HCT116 (cell line): ENCODE data around the gene LRRC3. TPM values are rescaled to one million over a fixed set of nuclear protein-coding genes. Genes with fewer than 3 reads are reported as not detected.

Experiments used
- ATAC-seq: fragments of 200-7000 bp; cut with Tn5 transposase; 2 replicates; pipeline ENCODE4 v1.9.1; 2020; ENCODE audit warnings: mild to moderate bottlenecking, moderate library complexity
- BruUV-seq: library from RNA; stranded (reverse); fragments of 400-500 nt; replicated peaks from 2 replicates; lab custom pipeline; 2021; lab: Mats Ljungman, UMichigan
- CTCF ChIA-PET: fragments of 300-600 bp; sonication (Branson Sonifier 250); formaldehyde crosslinking; loops from one replicate; lab custom pipeline; 2021; ENCODE audit warnings: antibody characterized with exemption; lab: Charles Lee
- POLR2A ChIA-PET: fragments of 300-600, 350-600 bp; sonication (Branson Sonifier 250); formaldehyde crosslinking; loops from one replicate; lab custom pipeline; 2021; ENCODE audit warnings: antibody characterized with exemption; lab: Charles Lee
- RAD21 ChIA-PET, 2 experiments: fragments of 300-600 bp; sonication (Branson Sonifier 250); formaldehyde crosslinking; loops; one replicate each; lab custom pipeline; 2023; ENCODE audit warnings: low total read pairs in 2 of 2; ENCODE audit not compliant: uncharacterized antibody in 2 of 2, unreplicated experiment in 2 of 2, low non-redundant PET in 1 of 2; lab: Charles Lee
- DNase-seq: peaks from one replicate; pipeline ENCODE4 v3.0.0-alpha.2; 2010; ENCODE audit warnings: low read depth, low spot score
- H2AFZ ChIP-seq: fragments of 200-600 bp; shearing (Covaris generic), sonication (generic); 2 replicates; pipeline ENCODE4 v1.6.1; 2017; ENCODE audit warnings: low read depth, mixed run types, mixed read lengths, antibody characterized with exemption, low read length; ENCODE audit not compliant: poor library complexity, severe bottlenecking
- H3K27ac ChIP-seq: 2 replicates; pipeline ENCODE4 v1.5.1; 2012; ENCODE audit warnings: low read depth, low read length
- H3K27me3 ChIP-seq: fragments of 200-600 bp; sonication (generic); 2 replicates; pipeline ENCODE4 v1.6.1; 2016; ENCODE audit warnings: mixed run types, low read length, mixed read lengths; ENCODE audit not compliant: insufficient read depth
- H3K36me3 ChIP-seq, 2 experiments: fragments of 200-500 bp in 1 of 2; fragments of 200-600 bp in 1 of 2; sonication (Bioruptor generic) in 1 of 2; sonication (generic) in 1 of 2; 2 replicates each; pipeline versions ENCODE4 v1.5.1 to v1.6.1; 2014 to 2016; ENCODE audit warnings: low read length in 2 of 2, inconsistent platforms in 1 of 2, mixed read lengths in 1 of 2, mixed run types in 1 of 2; ENCODE audit not compliant: insufficient read depth in 2 of 2, control insufficient read depth in 1 of 2
- H3K4me1 ChIP-seq, 2 experiments: fragments of 200-600 bp in 1 of 2; sonication (generic) in 1 of 2; 2 replicates each; pipeline versions ENCODE4 v1.5.1 to v1.6.1; 2012 to 2017; ENCODE audit warnings: low read length in 2 of 2, inconsistent platforms in 1 of 2, mild to moderate bottlenecking in 1 of 2, mixed read lengths in 1 of 2, mixed run types in 1 of 2, moderate library complexity in 1 of 2; ENCODE audit not compliant: insufficient read depth in 2 of 2, control insufficient read depth in 1 of 2
- H3K4me2 ChIP-seq: fragments of 200-600 bp; sonication (generic); 2 replicates; pipeline ENCODE4 v1.6.1; 2017; ENCODE audit warnings: mixed run types, low read length, mixed read lengths
- H3K4me3 ChIP-seq, 2 experiments: fragments of 200-600 bp in 1 of 2; sonication (generic) in 1 of 2; replicated peaks in 1 of 2; 2 replicates each; pipeline ENCODE4 v1.5.1; 2011 to 2016; ENCODE audit warnings: low read length in 2 of 2, control low read depth in 1 of 2, low read depth in 1 of 2, mild to moderate bottlenecking in 1 of 2, mixed read lengths in 1 of 2, mixed run types in 1 of 2
- H3K79me2 ChIP-seq: fragments of 200-600 bp; sonication (generic); 2 replicates; pipeline ENCODE4 v1.6.1; 2017; ENCODE audit warnings: mild to moderate bottlenecking, mixed run types, low read length, moderate library complexity, mixed read lengths; ENCODE audit not compliant: insufficient read depth
- H3K9ac ChIP-seq: fragments of 200-600 bp; sonication (generic); 2 replicates; pipeline ENCODE4 v1.6.1; 2016; ENCODE audit warnings: low read length, mixed read lengths
- H3K9me2 ChIP-seq: fragments of 200-600 bp; sonication (generic), shearing (Covaris generic); 2 replicates; pipeline ENCODE4 v1.6.1; 2017; ENCODE audit warnings: mixed run types, mild to moderate bottlenecking, moderate library complexity; ENCODE audit not compliant: insufficient read depth
- H3K9me3 ChIP-seq, 2 experiments: fragments of 200-500 bp in 1 of 2; fragments of 200-600 bp in 1 of 2; sonication (Bioruptor generic) in 1 of 2; sonication (generic) in 1 of 2; 2 replicates each; pipeline ENCODE4 v1.6.1; 2014 to 2017; ENCODE audit warnings: low read length in 2 of 2, mixed read lengths in 2 of 2, inconsistent platforms in 1 of 2, low read depth in 1 of 2, mild to moderate bottlenecking in 1 of 2, mixed run types in 1 of 2, moderate library complexity in 1 of 2; ENCODE audit not compliant: control insufficient read depth in 1 of 2, insufficient read depth in 1 of 2
- H4K20me1 ChIP-seq: fragments of 200-600 bp; sonication (generic), shearing (Covaris generic); 2 replicates; pipeline ENCODE4 v1.6.1; 2017; ENCODE audit warnings: mixed run types, mild to moderate bottlenecking, moderate library complexity; ENCODE audit not compliant: insufficient read depth
- CBX3 ChIP-seq: IDR thresholded peaks from 2 replicates; pipeline ENCODE4 v1.6.1; 2012; ENCODE audit warnings: low read depth
- EGR1 ChIP-seq: IDR thresholded peaks from 2 replicates; pipeline ENCODE4 v1.6.1; 2012; ENCODE audit warnings: low read depth
- ELF1 ChIP-seq: IDR thresholded peaks from 2 replicates; pipeline ENCODE4 v1.6.1; 2012; ENCODE audit warnings: low read depth, borderline replicate concordance
- EZH2 ChIP-seq: fragments of 200-600 bp; sonication (generic); IDR thresholded peaks from 2 replicates; pipeline ENCODE4 v1.6.1; 2017; ENCODE audit warnings: antibody characterized with exemption, mixed run types
- EZH2phosphoT487 ChIP-seq: fragments of 200-600 bp; IDR thresholded peaks from 2 replicates; pipeline ENCODE4 v1.6.1; 2018; ENCODE audit warnings: antibody characterized with exemption, borderline replicate concordance
- FOSL1 ChIP-seq: IDR thresholded peaks from 2 replicates; pipeline ENCODE4 v1.6.1; 2012; ENCODE audit warnings: low read depth
- JUND ChIP-seq: IDR thresholded peaks from 2 replicates; pipeline ENCODE4 v1.6.1; 2012
- POLR2A ChIP-seq: IDR thresholded peaks from 2 replicates; pipeline ENCODE4 v1.7.0; 2011; ENCODE audit warnings: borderline replicate concordance; ENCODE audit not compliant: insufficient read depth, insufficient read length; ENCODE audit errors: extremely low read depth
- POLR2AphosphoS5 ChIP-seq: IDR thresholded peaks from 2 replicates; pipeline ENCODE4 v1.6.1; 2011; ENCODE audit warnings: mild to moderate bottlenecking, low read depth, low read length, moderate library complexity
- RAD21 ChIP-seq: IDR thresholded peaks from 2 replicates; pipeline ENCODE4 v1.6.1; 2012; ENCODE audit warnings: low read depth, mild to moderate bottlenecking
- SP1 ChIP-seq: IDR thresholded peaks from 2 replicates; pipeline ENCODE4 v1.6.1; 2012; ENCODE audit warnings: low read depth
- TCF7L2 ChIP-seq: IDR thresholded peaks from 2 replicates; pipeline ENCODE4 v1.7.0; 2011; ENCODE audit warnings: borderline replicate concordance, inconsistent platforms; ENCODE audit not compliant: insufficient read depth, insufficient read length; ENCODE audit errors: extremely low read depth
- ZNF274 ChIP-seq: fragments of 200-500 bp; sonication (Bioruptor generic); IDR thresholded peaks from 2 replicates; pipeline ENCODE4 v1.6.1; 2014; ENCODE audit warnings: mild to moderate bottlenecking, low read depth, low read length, inconsistent platforms
- intact Hi-C: fragments of 100-400 bp; cut with micrococcal nuclease; formaldehyde crosslinking; loops from 2 replicates; pipeline ENCODE4 v1.10.0; 2022
- total RNA-seq: library from RNA; stranded (reverse); gene quantifications from one replicate; pipeline ENCODE4 v1.2.1, GENCODE V29; 2021; ENCODE audit not compliant: unreplicated experiment
- TF ChIP-seq, protein P1 (sequence below): IDR thresholded peaks from 2 replicates; pipeline ENCODE4 v1.6.1; 2011; ENCODE audit warnings: mild to moderate bottlenecking, low read length, moderate library complexity; ENCODE audit not compliant: insufficient replicate concordance; ENCODE audit errors: extremely low read depth
- TF ChIP-seq, protein P2 (sequence below): IDR thresholded peaks from 2 replicates; pipeline ENCODE4 v1.6.1; 2012
- TF ChIP-seq, protein P3 (sequence below): IDR thresholded peaks from 2 replicates; pipeline ENCODE4 v1.6.1; 2012

The LRRC3 gene
- total RNA-seq, 1 experiment from 2014 or later: 7.5 TPM

DNA sequence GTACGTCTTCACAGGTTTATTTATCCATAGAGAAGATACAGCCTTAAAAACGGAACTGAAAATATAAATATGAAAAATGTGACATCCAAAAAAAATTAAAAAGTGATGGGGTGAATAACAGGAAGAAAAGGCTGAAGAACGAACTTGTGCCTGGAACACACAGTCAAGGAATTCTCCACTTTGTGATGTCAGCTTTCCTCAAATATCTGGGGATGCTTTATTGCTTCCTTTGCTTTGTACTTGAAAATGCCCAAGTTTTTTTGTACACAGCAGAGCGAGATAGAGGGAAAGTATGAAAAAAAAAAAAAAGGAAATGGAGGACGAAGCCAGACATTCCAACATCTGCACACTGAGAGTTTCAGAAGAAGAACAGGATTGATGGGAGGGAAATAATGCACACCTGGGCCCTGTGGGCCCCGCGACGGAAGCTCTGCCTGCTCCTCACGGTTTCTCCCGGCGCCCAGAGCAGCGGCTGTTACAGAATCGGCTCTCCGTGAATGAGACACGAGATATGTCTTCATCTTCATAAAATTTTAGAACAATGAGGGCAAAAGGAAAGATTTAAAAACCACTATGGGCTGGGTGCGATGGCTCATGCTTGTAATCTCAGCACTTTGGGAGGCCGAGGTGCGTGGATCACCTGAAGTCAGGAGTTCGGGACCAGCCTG is 10.0 kb upstream of the LRRC3 start:
- no peak for TF ChIP-seq POLR2A
- TF ChIP-seq, protein P1, sequence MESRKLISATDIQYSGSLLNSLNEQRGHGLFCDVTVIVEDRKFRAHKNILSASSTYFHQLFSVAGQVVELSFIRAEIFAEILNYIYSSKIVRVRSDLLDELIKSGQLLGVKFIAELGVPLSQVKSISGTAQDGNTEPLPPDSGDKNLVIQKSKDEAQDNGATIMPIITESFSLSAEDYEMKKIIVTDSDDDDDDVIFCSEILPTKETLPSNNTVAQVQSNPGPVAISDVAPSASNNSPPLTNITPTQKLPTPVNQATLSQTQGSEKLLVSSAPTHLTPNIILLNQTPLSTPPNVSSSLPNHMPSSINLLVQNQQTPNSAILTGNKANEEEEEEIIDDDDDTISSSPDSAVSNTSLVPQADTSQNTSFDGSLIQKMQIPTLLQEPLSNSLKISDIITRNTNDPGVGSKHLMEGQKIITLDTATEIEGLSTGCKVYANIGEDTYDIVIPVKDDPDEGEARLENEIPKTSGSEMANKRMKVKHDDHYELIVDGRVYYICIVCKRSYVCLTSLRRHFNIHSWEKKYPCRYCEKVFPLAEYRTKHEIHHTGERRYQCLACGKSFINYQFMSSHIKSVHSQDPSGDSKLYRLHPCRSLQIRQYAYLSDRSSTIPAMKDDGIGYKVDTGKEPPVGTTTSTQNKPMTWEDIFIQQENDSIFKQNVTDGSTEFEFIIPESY: no peak
- no peak for TF ChIP-seq EZH2phosphoT487
- no peak for TF ChIP-seq JUND
- no peak for TF ChIP-seq POLR2AphosphoS5
- TF ChIP-seq FOSL1: no peak
- TF ChIP-seq CBX3: no peak
- no peak for TF ChIP-seq TCF7L2
- TF ChIP-seq ELF1: no peak
- TF ChIP-seq, protein P2, sequence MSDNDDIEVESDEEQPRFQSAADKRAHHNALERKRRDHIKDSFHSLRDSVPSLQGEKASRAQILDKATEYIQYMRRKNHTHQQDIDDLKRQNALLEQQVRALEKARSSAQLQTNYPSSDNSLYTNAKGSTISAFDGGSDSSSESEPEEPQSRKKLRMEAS: no peak
- TF ChIP-seq EGR1: no peak
- TF ChIP-seq, protein P3, sequence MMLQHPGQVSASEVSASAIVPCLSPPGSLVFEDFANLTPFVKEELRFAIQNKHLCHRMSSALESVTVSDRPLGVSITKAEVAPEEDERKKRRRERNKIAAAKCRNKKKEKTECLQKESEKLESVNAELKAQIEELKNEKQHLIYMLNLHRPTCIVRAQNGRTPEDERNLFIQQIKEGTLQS: no peak
- TF ChIP-seq EZH2: no peak
- TF ChIP-seq SP1: no peak
- no peak for TF ChIP-seq ZNF274
- TF ChIP-seq RAD21: no peak
- Histone ChIP-seq H4K20me1 (no peaks in the 10 kb centered on the region), H3K27ac (no peak overlapping the region), H3K4me1 (peaks cover 5 to 13% of the 10 kb centered on the region in 2 experiments; a peak in 3 of 4 replicates), H2AFZ (no peak overlapping the region), H3K4me3 (no peak overlapping the region), H3K4me2 (peak overlapping the region; percentile 75), H3K9ac (no peak overlapping the region), H3K9me3 (no peaks in the 10 kb centered on the region), H3K79me2 (no peaks in the 10 kb centered on the region), H3K9me2 (no peaks in the 10 kb centered on the region), H3K36me3 (peaks cover 0 to 6% of the 10 kb centered on the region in 2 experiments; a peak in 1 of 4 replicates), H3K27me3 (peaks cover 14% of the 10 kb centered on the region; the same call in 1 of the 2 replicates)
- CTCF ChIA-PET: interaction anchor here (0.7 to 1.8 kb wide), 5 partner anchors 11 to 35 kb away, joined by 3 to 5 read pairs (median 3); no protein-coding TSS in a partner anchor
- RAD21 ChIA-PET: no interaction called here
- POLR2A ChIA-PET: no interaction called here
- no TSS peak for BruUV-seq
- intact Hi-C loops: no loop called here
- DNase-seq (no peak), ATAC-seq (no peak)
